Measurements from ENCODE around the gene BTBD16. TPM values are rescaled to one million over a fixed set of nuclear protein-coding genes. Genes with fewer than 3 reads are reported as not detected.

Gene BTBD16
- 1.2 TPM for total RNA-seq
- polyA plus RNA-seq (ENCODE audit: insufficient read depth, low read depth, low replicate concordance), result 0.34 TPM
- long read RNA-seq, donor 1, result 0 reads
- long read RNA-seq, donor 2, result 0 reads
- long read RNA-seq, donor 3, result 0 reads
- long read RNA-seq, donor 4, result 0 reads
- long read RNA-seq, donor 5, result 0 reads
- long read RNA-seq, donor 6, result 0 reads
- long read RNA-seq, donor 7, partial matches to known transcripts, result 0 of 2 reads
- long read RNA-seq, donor 7, other reads (novel, unspliced or antisense), result 2 of 2 reads
- long read RNA-seq, donor 8, result 0 reads
- long read RNA-seq, donor 9, result 0 reads
- long read RNA-seq, donor 10, result 0 reads

DNA sequence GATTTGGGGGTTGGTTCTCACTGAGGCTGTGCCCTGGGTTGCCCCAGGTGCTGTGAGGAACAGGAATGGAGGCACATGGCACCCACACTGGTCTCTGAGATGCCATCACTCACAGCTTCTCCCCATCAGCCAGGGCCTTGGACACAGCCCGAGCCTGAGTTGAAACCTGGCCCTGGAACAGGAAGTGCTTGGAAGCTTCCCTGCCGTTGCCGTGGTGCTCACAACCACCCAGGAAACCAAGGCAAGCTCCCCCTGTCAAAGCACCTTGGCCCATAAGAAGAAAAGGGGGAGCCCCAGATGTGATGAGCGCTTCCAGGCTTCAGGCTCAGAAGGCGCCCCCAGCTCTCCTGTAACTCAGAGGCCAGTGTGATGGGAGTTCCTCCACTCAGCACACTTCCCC, at the start of gene BTBD16:
TSS of gene BTBD16 (plus strand) at position 221 of the 400 bp plus-strand sequence. CDS start 3,786 bp downstream, outside the sequence.
- Histone ChIP-seq H3K4me3 (ENCODE audit: low read length in 3 of 3) (no peak within 1 kb of the TSS), H3K27ac (ENCODE audit: low read depth in 2 of 2, low read length in 2 of 2) (no peak within 1 kb of the TSS), H3K4me1 (ENCODE audit: control insufficient read depth in 2 of 3, insufficient read depth in 2 of 3, low read depth in 1 of 3, low read length in 3 of 3) (no peaks in the 10 kb centered on the region), H3K27me3 (ENCODE audit: control insufficient read depth, insufficient read depth, low read length) (no peaks in the 10 kb centered on the region), H3K9me3 (ENCODE audit: control insufficient read depth in 2 of 3, insufficient read depth in 1 of 3, low read length in 3 of 3) (no peaks in the 10 kb centered on the region), H3K9ac (ENCODE audit: low read length in 3 of 3) (no peak within 1 kb of the TSS), H3K36me3 (ENCODE audit: control insufficient read depth in 2 of 3, insufficient read depth in 3 of 3, low read length in 3 of 3) (peaks cover 0 to 2% (median 0%) of the 10 kb centered on the region in 3 donors)
- no peak for TF ChIP-seq CTCF (IDR thresholded peaks at IDR 0.05; ENCODE audit: borderline replicate concordance, extremely low read depth, insufficient read depth)
- no peak for FAIRE-seq
- DNase-seq, result peak in 2 of 5 donors; percentile 18 to 39
- intact Hi-C loops (cut with DNase I), result no loop called here

GRCh38 chr10:122221958-122222357, 49.1 kb upstream of the BTBD16 start:
- Histone ChIP-seq H3K4me1 (ENCODE audit: control insufficient read depth in 2 of 3, insufficient read depth in 2 of 3, low read depth in 1 of 3, low read length in 3 of 3) (no peaks in the 10 kb centered on the region), H3K27me3 (ENCODE audit: control insufficient read depth, insufficient read depth, low read length) (no peaks in the 10 kb centered on the region), H3K9me3 (ENCODE audit: control insufficient read depth in 2 of 3, insufficient read depth in 1 of 3, low read length in 3 of 3) (no peaks in the 10 kb centered on the region), H3K4me3 (ENCODE audit: low read length in 3 of 3) (no peak overlapping the region), H3K9ac (ENCODE audit: low read length in 3 of 3) (no peak overlapping the region), H3K36me3 (ENCODE audit: control insufficient read depth in 2 of 3, insufficient read depth in 3 of 3, low read length in 3 of 3) (peaks cover 0 to 20% (median 17%) of the 10 kb centered on the region in 3 donors), H3K27ac (ENCODE audit: low read depth in 2 of 2, low read length in 2 of 2) (no peak overlapping the region)
- DNase-seq (no peak), FAIRE-seq (no peak)
- TF ChIP-seq CTCF (IDR thresholded peaks at IDR 0.05; ENCODE audit: borderline replicate concordance, extremely low read depth, insufficient read depth), result no peak
- intact Hi-C loops (cut with DNase I), result no loop called here

GRCh38 chr10:122222638-122223037, 48.5 kb upstream of the BTBD16 start:
- no peak overlapping the region for H3K27ac ChIP-seq (ENCODE audit: low read depth in 2 of 2, low read length in 2 of 2)
- H3K9ac ChIP-seq (ENCODE audit: low read length in 3 of 3), result no peak overlapping the region
- intact Hi-C loops (cut with DNase I), result no loop called here
- TF ChIP-seq CTCF (IDR thresholded peaks at IDR 0.05; ENCODE audit: borderline replicate concordance, extremely low read depth, insufficient read depth), result no peak
- peaks cover 0 to 25% (median 22%) of the 10 kb centered on the region in 3 donors for H3K36me3 ChIP-seq (ENCODE audit: control insufficient read depth in 2 of 3, insufficient read depth in 3 of 3, low read length in 3 of 3)
- no peak overlapping the region for H3K4me3 ChIP-seq (ENCODE audit: low read length in 3 of 3)
- H3K4me1 ChIP-seq (ENCODE audit: control insufficient read depth in 2 of 3, insufficient read depth in 2 of 3, low read depth in 1 of 3, low read length in 3 of 3), result no peaks in the 10 kb centered on the region
- no peaks in the 10 kb centered on the region for H3K9me3 ChIP-seq (ENCODE audit: control insufficient read depth in 2 of 3, insufficient read depth in 1 of 3, low read length in 3 of 3)
- DNase-seq (no peak), FAIRE-seq (no peak)
- no peaks in the 10 kb centered on the region for H3K27me3 ChIP-seq (ENCODE audit: control insufficient read depth, insufficient read depth, low read length)
